Mesodermal cell (in vitro differentiated cells): Measurements from ENCODE around the gene MYO1E.
A peak's percentile ranks its signal among the peaks of the same experiment; 100 is the strongest.

Experiments
- H3K27ac ChIP-seq: 2 replicates; pipeline ENCODE4 v1.7.0; 2013; ENCODE audit warnings: mild to moderate bottlenecking, low read depth, low read length, moderate library complexity; ENCODE audit not compliant: severe bottlenecking
- H3K36me3 ChIP-seq: 2 replicates; pipeline ENCODE4 v1.7.1; 2013; ENCODE audit warnings: mild to moderate bottlenecking, low read length, moderate library complexity; ENCODE audit not compliant: control insufficient read depth, insufficient read depth
- H3K4me1 ChIP-seq: one replicate; pipeline ENCODE4 v1.7.1; 2013; ENCODE audit warnings: mild to moderate bottlenecking, low read length; ENCODE audit not compliant: insufficient read depth, control insufficient read depth, poor library complexity, severe bottlenecking
- H3K4me3 ChIP-seq: 2 replicates; pipeline ENCODE4 v1.7.0; 2013; ENCODE audit warnings: low read length, control low read depth, mild to moderate bottlenecking; ENCODE audit not compliant: insufficient read depth, poor library complexity, severe bottlenecking; ENCODE audit errors: extremely low read depth
- H3K9me3 ChIP-seq: 2 replicates; pipeline ENCODE4 v1.7.1; 2013; ENCODE audit warnings: mild to moderate bottlenecking, low read length, moderate library complexity; ENCODE audit not compliant: control insufficient read depth
- WGBS, 2 experiments: methylation state at CpG; one replicate each; pipeline ENCODE4 v1.1.5; 2013; ENCODE audit warnings: missing lambda C conversion rate in 2 of 2; ENCODE audit not compliant: insufficient coverage in 2 of 2; 5-methylcytosine and 5-hydroxymethylcytosine counted together

The MYO1E gene

GRCh38 chr15:59194639-59195325 lies 177.9 kb downstream of the MYO1E start:
- H3K36me3 ChIP-seq: peaks cover 40% of the 10 kb centered on the region
- no peak overlapping the region for H3K4me3 ChIP-seq
- peaks cover 4% of the 10 kb centered on the region for H3K4me1 ChIP-seq
- 92 to 95% methylated on average over 5 to 10 of the region's 10 CpGs for WGBS, 2 experiments
- H3K27ac ChIP-seq: no peak overlapping the region
- no peaks in the 10 kb centered on the region for H3K9me3 ChIP-seq

GRCh38 chr15:59191855-59192237 lies 180.8 kb downstream of the MYO1E start:
- whole genome bisulfite sequencing, 2 experiments: 93 to 100% methylated on average over 1 to 4 of the region's 6 CpGs
- Histone ChIP-seq H3K4me3 (no peak overlapping the region), H3K4me1 (peaks cover 4% of the 10 kb centered on the region), H3K9me3 (peaks cover 5% of the 10 kb centered on the region), H3K27ac (no peak overlapping the region), H3K36me3 (peaks cover 57% of the 10 kb centered on the region)

- Histone ChIP-seq H3K27ac (no peak overlapping the region), H3K9me3 (peaks cover 5% of the 10 kb centered on the region), H3K4me1 (peaks cover 4% of the 10 kb centered on the region), H3K36me3 (peaks cover 58% of the 10 kb centered on the region), H3K4me3 (no peak overlapping the region)
- 86 to 98% methylated on average over 5 to 7 of the region's 7 CpGs for WGBS, 2 experiments
These were observed 182.4 kb downstream of the MYO1E start for GRCh38 chr15:59190291-59190690.

- H3K4me1 ChIP-seq: peaks cover 4% of the 10 kb centered on the region
- 96 to 100% methylated on average over 5 of the region's 5 CpGs for WGBS, 2 experiments
- peaks cover 51% of the 10 kb centered on the region for H3K36me3 ChIP-seq
These were observed 183.4 kb downstream of the MYO1E start for GRCh38 chr15:59189241-59189640.

GRCh38 chr15:59186501-59186900 lies 186.2 kb downstream of the MYO1E start:
- peaks cover 20% of the 10 kb centered on the region for H3K9me3 ChIP-seq
- peaks cover 2% of the 10 kb centered on the region for H3K4me1 ChIP-seq
- 96% methylated on average over 3 of the region's 4 CpGs for WGBS, 2 experiments
- peaks cover 63% of the 10 kb centered on the region for H3K36me3 ChIP-seq
- H3K4me3 ChIP-seq: no peak overlapping the region
- no peak overlapping the region for H3K27ac ChIP-seq

More at GRCh38 chr15:59189241-59189640, 183.4 kb downstream of the MYO1E start:
- H3K4me3 ChIP-seq: no peak overlapping the region
- peaks cover 5% of the 10 kb centered on the region for H3K9me3 ChIP-seq
- H3K27ac ChIP-seq: no peak overlapping the region

- WGBS, 2 experiments: no CpG with 5 or more reads among the region's 2 CpGs
- H3K9me3 ChIP-seq: peaks cover 24% of the 10 kb centered on the region
- H3K27ac ChIP-seq: no peak overlapping the region
- H3K4me1 ChIP-seq: peaks cover 9% of the 10 kb centered on the region
- no peak overlapping the region for H3K4me3 ChIP-seq
- peaks cover 61% of the 10 kb centered on the region for H3K36me3 ChIP-seq
These were observed 186.9 kb downstream of the MYO1E start for GRCh38 chr15:59185725-59186124.

GRCh38 chr15:59180945-59181600 lies 191.6 kb downstream of the MYO1E start:
- 63% methylated on average over 1 of the region's 5 CpGs; no CpG with 5 or more reads in 1 of the 2 experiments for WGBS, 2 experiments

GRCh38 chr15:59179717-59180116 lies 193.0 kb downstream of the MYO1E start:
- peaks cover 50% of the 10 kb centered on the region for H3K36me3 ChIP-seq
- H3K4me3 ChIP-seq: no peak overlapping the region
- peaks cover 34% of the 10 kb centered on the region for H3K4me1 ChIP-seq
- WGBS, 2 experiments: 96 to 98% methylated on average over 4 of the region's 5 CpGs
- peaks cover 19% of the 10 kb centered on the region for H3K9me3 ChIP-seq
- no peak overlapping the region for H3K27ac ChIP-seq

More at GRCh38 chr15:59180945-59181600, 191.6 kb downstream of the MYO1E start:
- Histone ChIP-seq H3K9me3 (peaks cover 19% of the 10 kb centered on the region), H3K4me1 (peaks cover 27% of the 10 kb centered on the region), H3K4me3 (no peak overlapping the region), H3K36me3 (peaks cover 53% of the 10 kb centered on the region), H3K27ac (peak overlapping the region; percentile 83)

GRCh38 chr15:59178151-59178695 lies 194.4 kb downstream of the MYO1E start:
- Histone ChIP-seq H3K9me3 (peaks cover 19% of the 10 kb centered on the region), H3K27ac (no peak overlapping the region), H3K36me3 (peaks cover 40% of the 10 kb centered on the region), H3K4me3 (no peak overlapping the region), H3K4me1 (peaks cover 42% of the 10 kb centered on the region)
- WGBS, 2 experiments: 94 to 96% methylated on average over 13 of the region's 16 CpGs

- peaks cover 11% of the 10 kb centered on the region for H3K9me3 ChIP-seq
- H3K27ac ChIP-seq: no peak overlapping the region
- H3K4me3 ChIP-seq: no peak overlapping the region
- WGBS, 2 experiments: 94 to 95% methylated on average over 2 to 3 of the region's 4 CpGs
- peaks cover 31% of the 10 kb centered on the region for H3K36me3 ChIP-seq
- H3K4me1 ChIP-seq: peaks cover 42% of the 10 kb centered on the region
These were observed 195.4 kb downstream of the MYO1E start for GRCh38 chr15:59177317-59177660.
